HG03060 (cell line): ENCODE results near the gene ADAMTS7.
"Not testable (repeated sequence)": the region's sequence is repeated elsewhere in the genome, so short reads cannot be mapped to it uniquely, and the experiment has no call there.

Source experiments
- ATAC-seq: cut with Tn5 transposase; IDR thresholded peaks from one replicate; pipeline ENCODE4 v1.9.1; 2021; ENCODE audit warnings: low read depth, moderate number of reproducible peaks; ENCODE audit not compliant: unreplicated experiment

ADAMTS7 gene

GRCh38 chr15:78811124-78811824 lies at the start of gene ADAMTS7:
Gene ADAMTS7, minus strand, starts transcription at chr15:78811464. Its CDS starts 244 bp downstream, at chr15:78811220.
- ATAC-seq, result no peak

DNA sequence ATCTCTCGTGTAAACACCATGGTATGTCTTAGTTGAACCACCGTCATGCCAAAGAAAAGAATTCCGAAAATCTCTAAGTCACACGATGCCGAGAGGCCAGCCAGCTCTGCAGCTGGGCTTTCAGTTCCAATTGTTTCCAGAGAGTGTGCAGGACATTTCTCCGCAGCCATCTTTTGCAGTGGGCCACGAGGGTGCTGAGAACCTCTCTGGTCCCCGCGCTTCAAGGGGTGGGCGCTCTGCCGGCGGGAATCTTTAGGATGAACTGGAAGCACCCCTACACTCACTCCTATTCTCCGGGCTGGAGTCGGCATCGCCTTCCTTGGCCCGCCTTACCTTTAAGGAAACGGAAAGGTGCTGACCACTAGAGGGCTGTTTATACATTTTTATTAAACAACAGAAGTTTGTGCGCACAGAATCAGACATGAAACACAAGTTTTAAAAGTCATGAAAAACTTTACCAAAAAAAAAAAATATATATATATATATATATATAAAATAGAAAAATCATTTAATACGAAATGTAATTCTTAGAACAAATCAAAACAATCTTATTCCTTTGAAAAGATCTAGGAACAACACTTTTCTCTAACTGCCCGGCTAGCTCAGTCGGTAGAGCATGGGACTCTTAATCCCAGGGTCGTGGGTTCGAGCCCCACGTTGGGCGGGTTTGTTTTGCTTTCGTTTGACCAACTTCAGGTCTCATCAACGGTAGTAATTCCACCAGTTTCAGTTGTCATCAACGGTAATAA lies 48.9 kb upstream of the ADAMTS7 start:
- peak; percentile 43 for ATAC-seq

GRCh38 chr15:78855746-78856145 lies 44.5 kb upstream of the ADAMTS7 start:
- no peak for ATAC-seq

DNA sequence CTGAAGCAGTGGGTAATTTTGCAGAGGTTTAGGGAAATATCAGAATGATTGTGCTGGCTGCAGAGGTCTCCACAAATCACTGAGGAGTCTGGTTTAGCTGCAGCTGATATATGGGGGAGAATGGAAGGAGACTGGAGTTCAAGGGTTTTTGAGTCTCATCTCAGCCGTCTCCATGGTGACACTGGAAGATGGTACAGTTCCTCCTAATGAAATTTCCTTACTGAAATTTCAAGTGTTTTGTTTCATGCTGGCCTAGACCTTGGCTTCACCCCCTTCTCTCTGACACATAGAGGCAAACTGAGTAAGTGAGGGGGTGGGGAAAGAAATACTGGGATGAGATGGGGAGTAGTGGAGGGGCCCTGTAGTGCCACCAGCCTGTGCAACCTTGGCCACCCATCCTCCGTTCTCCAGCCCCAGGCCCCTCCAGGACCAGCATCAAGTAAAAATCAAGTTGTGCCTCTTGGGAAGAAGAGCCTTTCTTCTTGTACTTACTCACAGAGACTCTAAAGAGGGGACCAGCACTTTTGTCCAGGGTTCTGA lies 43.6 kb upstream of the ADAMTS7 start:
- no peak for ATAC-seq

GRCh38 chr15:78853500-78853899 lies 42.2 kb upstream of the ADAMTS7 start:
- no peak for ATAC-seq

- ATAC-seq, result no peak
These were observed 39.9 kb upstream of the ADAMTS7 start for GRCh38 chr15:78850941-78851755.

DNA sequence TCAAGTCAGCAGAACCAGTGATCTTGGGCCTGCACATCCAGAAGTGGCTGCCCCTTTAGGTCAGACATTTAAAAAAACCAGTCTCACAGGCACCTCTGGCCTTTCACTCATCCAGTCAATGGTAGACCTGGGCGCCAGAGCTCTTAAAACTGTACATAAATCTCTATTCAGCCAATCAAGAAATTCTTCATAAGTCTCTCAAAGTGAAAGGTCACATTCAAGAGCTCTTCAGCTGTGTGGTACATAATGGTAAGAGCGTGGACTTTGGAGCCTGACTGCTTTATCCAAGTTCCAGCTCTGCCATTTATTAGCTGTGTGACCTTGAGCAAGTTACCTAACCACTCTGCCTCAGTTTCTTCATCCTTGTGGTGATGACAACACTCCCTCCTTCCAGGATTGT lies 39.1 kb upstream of the ADAMTS7 start:
- ATAC-seq, result no peak

DNA sequence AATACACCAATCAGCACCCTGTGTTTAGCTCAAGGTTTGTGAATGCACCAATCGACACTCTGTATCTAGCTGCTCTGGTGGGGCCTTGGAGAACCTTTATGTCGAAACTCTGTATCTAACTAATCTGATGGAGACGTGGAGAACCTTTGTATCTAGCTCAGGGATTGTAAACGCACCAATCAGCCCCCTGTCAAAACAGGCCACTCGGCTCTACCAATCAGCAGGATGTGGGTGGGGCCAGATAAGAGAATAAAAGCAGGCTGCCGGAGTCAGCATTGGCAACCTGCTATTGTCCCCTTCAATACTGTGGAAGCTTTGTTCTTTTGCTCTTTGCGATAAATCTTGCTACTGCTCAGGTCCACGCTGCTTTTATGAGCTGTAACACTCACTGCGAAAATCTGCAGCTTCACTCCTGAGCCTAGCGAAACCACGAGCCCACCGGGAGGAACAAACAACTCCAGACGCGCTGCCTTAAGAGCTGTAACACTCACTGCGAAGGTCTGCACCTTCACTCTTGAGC lies 36.2 kb upstream of the ADAMTS7 start:
- ATAC-seq, result not testable (repeated sequence)

- not testable (repeated sequence) for ATAC-seq
These were observed 35.6 kb upstream of the ADAMTS7 start for GRCh38 chr15:78846906-78847305.

DNA sequence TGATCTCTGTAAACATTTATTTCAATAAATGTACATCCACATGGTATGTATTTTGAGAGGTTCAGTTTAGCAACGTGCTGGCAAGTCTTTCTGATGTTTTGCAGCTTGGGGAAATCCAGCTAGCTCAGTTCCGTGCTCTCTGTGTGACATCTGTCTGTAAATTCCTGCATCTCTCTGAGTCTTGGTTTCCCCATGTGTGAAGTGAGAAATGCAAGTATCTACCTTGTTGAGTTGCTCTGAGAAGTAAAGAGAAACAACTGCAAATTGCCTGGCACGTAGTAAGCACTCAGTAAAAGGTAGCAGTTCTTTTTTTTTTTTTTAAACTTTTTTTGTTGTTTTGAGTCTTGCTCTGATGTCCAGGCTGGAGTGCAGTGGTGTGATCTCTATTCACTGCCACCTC lies 31.3 kb upstream of the ADAMTS7 start:
- no peak for ATAC-seq

DNA sequence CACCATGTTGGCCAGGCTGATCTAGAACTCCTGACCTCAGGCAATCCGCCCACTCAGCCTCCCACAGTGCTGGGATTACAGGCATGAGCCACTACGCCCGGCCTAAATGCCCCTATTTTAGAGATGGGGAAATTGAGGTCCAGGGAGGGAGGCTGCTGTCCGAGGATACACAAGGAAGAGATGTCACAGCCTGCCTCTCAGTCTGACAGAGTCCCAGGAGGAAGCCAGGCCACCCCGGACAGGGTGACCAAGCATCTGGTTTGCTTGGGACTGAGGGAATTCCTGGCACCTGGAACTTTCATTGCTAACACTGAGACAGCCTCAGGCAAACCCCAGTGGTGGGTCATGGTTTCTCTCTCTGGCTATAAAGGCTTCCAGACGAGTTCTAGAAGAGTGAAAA lies 30.6 kb upstream of the ADAMTS7 start:
- ATAC-seq, result no peak

- ATAC-seq, result no peak
These were observed 30.1 kb upstream of the ADAMTS7 start for GRCh38 chr15:78841376-78841706.

DNA sequence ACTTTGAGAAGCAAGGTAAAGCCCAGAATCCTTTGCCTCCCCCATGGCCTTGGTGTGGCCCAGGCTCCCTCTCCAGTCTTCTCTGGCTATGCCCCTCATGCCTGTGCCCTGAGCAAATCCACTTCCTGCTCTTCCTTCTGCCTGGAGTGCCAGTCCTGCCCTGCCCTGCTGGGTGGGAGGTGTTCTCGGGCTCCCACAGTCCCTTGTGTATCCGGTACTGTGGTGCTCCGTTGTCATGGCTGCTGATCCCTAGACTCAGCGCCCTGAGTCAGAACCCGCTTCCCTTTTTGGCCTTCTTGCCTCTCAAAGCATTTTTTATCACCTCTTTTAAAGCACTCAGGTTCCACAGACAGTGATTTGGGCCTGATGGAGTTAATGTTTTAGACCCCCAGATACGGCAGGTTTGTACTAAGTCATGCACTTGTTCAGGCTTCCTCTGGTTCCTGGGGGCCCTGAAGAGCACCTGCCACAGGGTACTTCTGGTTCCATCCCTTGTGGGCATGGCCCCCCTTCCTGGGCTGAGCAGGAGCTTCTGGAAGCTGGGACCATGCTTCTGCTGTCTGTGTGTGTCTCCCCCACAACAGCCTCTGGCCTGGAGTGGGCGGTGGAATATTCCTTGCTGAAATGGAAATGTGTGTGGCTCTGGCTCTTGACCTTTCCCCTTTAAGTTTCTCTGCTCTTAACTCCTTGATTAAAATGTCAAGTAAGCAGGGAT lies 29.6 kb upstream of the ADAMTS7 start:
- no peak for ATAC-seq

GRCh38 chr15:78839151-78839550 lies 27.9 kb upstream of the ADAMTS7 start:
- not testable (repeated sequence) for ATAC-seq

DNA sequence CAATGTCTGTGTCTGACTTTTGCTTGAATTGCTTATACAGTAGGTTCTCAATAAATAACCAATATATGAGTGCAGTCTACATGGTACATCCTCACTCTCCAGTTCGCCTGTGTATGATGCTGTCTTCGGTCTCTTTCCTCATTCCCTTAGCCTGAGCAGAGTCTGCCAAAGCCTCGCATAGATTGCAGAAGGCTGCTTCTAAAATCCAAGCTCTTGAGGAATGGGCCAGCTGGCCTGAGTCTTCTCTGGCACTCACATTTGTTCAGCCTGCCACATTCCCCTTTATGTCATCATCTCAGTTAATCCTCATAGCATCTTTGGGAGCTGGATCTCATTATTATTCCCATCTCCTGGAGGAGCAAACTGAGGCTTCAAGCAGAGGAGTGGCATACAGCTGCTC lies 27.2 kb upstream of the ADAMTS7 start:
- ATAC-seq, result no peak

- no peak for ATAC-seq
These were observed 26.3 kb upstream of the ADAMTS7 start for GRCh38 chr15:78837543-78837942.

DNA sequence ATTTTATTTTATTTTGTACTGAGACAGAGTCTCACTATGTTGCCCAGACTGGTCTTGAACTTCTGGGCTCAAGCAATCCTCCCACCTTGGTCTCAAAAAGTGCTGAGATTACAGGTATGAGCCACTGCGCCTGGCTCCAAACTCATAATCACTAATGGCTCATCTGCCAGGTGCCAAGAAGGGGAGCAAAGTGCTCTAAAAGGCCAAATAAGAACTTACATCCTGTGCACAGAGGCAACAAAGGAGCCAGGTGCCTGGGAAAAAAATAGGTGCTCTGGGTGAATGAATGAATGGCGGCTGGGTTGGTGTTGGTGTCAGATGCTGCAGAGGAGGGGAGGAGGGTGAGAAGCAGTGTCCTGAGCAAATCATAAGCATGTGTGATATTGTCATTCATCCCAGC lies 25.9 kb upstream of the ADAMTS7 start:
- ATAC-seq, result no peak

- no peak for ATAC-seq
These were observed 25.1 kb upstream of the ADAMTS7 start for GRCh38 chr15:78836333-78836732.

- no peak for ATAC-seq
These were observed 20.3 kb upstream of the ADAMTS7 start for GRCh38 chr15:78831229-78832207.
